Panc1 (cell line): ENCODE data around the gene CSF2RB. TPM values are rescaled to one million over a fixed set of nuclear protein-coding genes. Genes with fewer than 3 reads are reported as not detected.

ENCODE experiments used
- ATAC-seq: fragments of 200-7000 bp; cut with Tn5 transposase; 2 replicates; pipeline ENCODE4 v1.9.1; 2020; ENCODE audit warnings: mild to moderate bottlenecking, moderate library complexity
- BruUV-seq: library from RNA; stranded (reverse); fragments of 400-500 nt; replicated peaks from 2 replicates; lab custom pipeline; 2021; lab: Mats Ljungman, UMichigan
- CTCF ChIA-PET: fragments of 300-600 bp; sonication (Branson Sonifier 250); formaldehyde crosslinking; loops from one replicate; lab custom pipeline; 2022; ENCODE audit warnings: antibody characterized with exemption; lab: Charles Lee
- POLR2A ChIA-PET: fragments of 300-600 bp; sonication (Branson Sonifier 250); formaldehyde crosslinking; loops from one replicate; lab custom pipeline; 2022; ENCODE audit warnings: antibody characterized with exemption; lab: Charles Lee
- DNase-seq: peaks from one replicate; pipeline ENCODE4 v3.0.0-alpha.2; 2010; ENCODE audit warnings: low read depth, low spot score
- H3K27ac ChIP-seq: 2 replicates; pipeline ENCODE4 v1.5.1; 2011; ENCODE audit warnings: mild to moderate bottlenecking, low read length, inconsistent platforms
- H3K27me3 ChIP-seq: fragments of 200-500 bp; sonication (Bioruptor generic); 2 replicates; pipeline ENCODE4 v1.6.0; 2014; ENCODE audit warnings: low read length, inconsistent platforms; ENCODE audit not compliant: control insufficient read depth, insufficient read depth
- H3K36me3 ChIP-seq: fragments of 200-500 bp; sonication (Bioruptor generic); 2 replicates; pipeline ENCODE4 v1.5.1; 2014; ENCODE audit warnings: inconsistent platforms, mild to moderate bottlenecking, low read length, moderate library complexity; ENCODE audit not compliant: control insufficient read depth, insufficient read depth
- H3K4me1 ChIP-seq: 2 replicates; pipeline ENCODE4 v1.5.1; 2011; ENCODE audit warnings: inconsistent platforms, mild to moderate bottlenecking, low read length, moderate library complexity; ENCODE audit not compliant: control insufficient read depth, insufficient read depth
- H3K4me3 ChIP-seq, 2 experiments: 2 replicates each; pipeline ENCODE4 v1.5.1; 2011 to 2012; ENCODE audit warnings: low read depth in 2 of 2, low read length in 2 of 2, mild to moderate bottlenecking in 2 of 2, inconsistent platforms in 1 of 2, moderate library complexity in 1 of 2
- H3K9me3 ChIP-seq: fragments of 200-500 bp; sonication (Bioruptor generic); 2 replicates; pipeline ENCODE4 v1.5.1; 2014; ENCODE audit warnings: low read depth, mild to moderate bottlenecking, inconsistent platforms, low read length, moderate library complexity; ENCODE audit not compliant: control insufficient read depth, insufficient read depth
- POLR2AphosphoS5 ChIP-seq: IDR thresholded peaks from 2 replicates; pipeline ENCODE4 v1.6.1; 2012; ENCODE audit warnings: mild to moderate bottlenecking, low read depth, low read length, moderate library complexity
- SIN3A ChIP-seq: IDR thresholded peaks from 2 replicates; pipeline ENCODE4 v1.6.1; 2012; ENCODE audit warnings: low read depth, mild to moderate bottlenecking, low read length, moderate library complexity, borderline replicate concordance; ENCODE audit not compliant: insufficient read depth
- TCF7L2 ChIP-seq: IDR thresholded peaks from 2 replicates; pipeline ENCODE4 v1.6.1; 2011; ENCODE audit warnings: mild to moderate bottlenecking, low read depth, low read length, inconsistent platforms
- in situ Hi-C: cut with HindIII; loops from 2 replicates; pipeline ENCODE4 v1.10.0; 2016; ENCODE audit warnings: low sequenced_read_pairs, low pct_unique_long_range_greater_than_20kb
- intact Hi-C: fragments of 100-400 bp; cut with micrococcal nuclease; formaldehyde crosslinking; loops from one replicate; pipeline ENCODE4 v1.10.0; 2022; ENCODE audit not compliant: unreplicated experiment
- total RNA-seq: library from RNA; stranded (reverse); gene quantifications from one replicate; pipeline ENCODE4 v1.2.1, GENCODE V29; 2021; ENCODE audit not compliant: unreplicated experiment
- TF ChIP-seq, protein P1 (sequence below), 2 experiments: IDR thresholded peaks; 2 replicates each; pipeline ENCODE4 v1.6.1; 2011 to 2012; ENCODE audit warnings: low read depth in 2 of 2, control low read depth in 1 of 2, low read length in 1 of 2, mild to moderate bottlenecking in 1 of 2, moderate library complexity in 1 of 2; ENCODE audit not compliant: insufficient read depth in 1 of 2
- TF ChIP-seq, protein P2 (sequence below): fragments of 450-650 bp; IDR thresholded peaks from 2 replicates; pipeline ENCODE4 v1.5.1; 2017; ENCODE audit warnings: mild to moderate bottlenecking

CSF2RB gene
- total RNA-seq, 1 experiment from 2014 or later, result not detected

DNA sequence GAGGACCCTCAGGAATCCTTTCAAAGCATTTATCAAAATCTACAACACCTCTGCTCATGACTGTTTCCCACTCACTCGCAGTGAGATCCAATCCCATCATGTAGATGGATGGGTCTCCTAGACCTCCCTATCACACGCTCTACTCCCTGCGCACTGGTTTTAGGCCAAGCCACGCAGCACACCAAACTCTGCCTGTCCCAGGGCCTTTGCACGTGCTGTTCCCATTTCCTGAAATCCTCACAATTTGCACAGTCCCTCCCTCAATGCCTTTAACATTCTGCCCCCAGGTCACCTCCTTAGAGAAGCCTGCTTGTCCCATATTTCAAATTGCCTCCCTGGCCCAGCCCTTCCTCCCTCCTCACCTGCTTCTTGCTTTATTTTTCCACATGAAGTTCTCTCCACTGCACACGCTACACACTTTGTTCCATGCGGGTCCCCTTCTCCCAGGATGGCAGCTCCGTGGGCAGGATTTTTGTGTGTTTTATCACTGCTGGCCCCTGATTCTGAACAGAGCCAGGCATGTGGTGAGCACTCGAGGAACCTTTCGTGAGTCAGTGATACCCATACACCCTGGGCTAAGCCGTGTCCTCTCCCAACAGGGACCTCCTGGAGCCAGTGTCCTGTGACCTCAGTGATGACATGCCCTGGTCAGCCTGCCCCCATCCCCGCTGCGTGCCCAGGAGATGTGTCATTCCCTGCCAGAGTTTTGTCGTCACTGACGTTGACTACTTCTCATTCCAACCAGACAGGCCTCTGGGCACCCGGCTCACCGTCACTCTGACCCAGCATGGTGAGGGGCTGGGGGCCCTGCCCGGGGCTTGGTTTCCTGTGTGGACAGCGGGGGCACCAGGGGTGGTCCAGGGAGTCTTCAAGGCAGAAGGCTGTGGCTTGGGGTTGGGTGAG lies 12.2 kb downstream of the CSF2RB start:
- no peaks in the 10 kb centered on the region for H3K4me1 ChIP-seq
- DNase-seq (no peak), ATAC-seq (no peak)
- BruUV-seq, result no TSS peak
- H3K27me3 ChIP-seq, result no peaks in the 10 kb centered on the region
- ChIA-PET CTCF (no interaction called here), POLR2A (no interaction called here)
- H3K9me3 ChIP-seq, result no peaks in the 10 kb centered on the region
- TF ChIP-seq, protein P1, sequence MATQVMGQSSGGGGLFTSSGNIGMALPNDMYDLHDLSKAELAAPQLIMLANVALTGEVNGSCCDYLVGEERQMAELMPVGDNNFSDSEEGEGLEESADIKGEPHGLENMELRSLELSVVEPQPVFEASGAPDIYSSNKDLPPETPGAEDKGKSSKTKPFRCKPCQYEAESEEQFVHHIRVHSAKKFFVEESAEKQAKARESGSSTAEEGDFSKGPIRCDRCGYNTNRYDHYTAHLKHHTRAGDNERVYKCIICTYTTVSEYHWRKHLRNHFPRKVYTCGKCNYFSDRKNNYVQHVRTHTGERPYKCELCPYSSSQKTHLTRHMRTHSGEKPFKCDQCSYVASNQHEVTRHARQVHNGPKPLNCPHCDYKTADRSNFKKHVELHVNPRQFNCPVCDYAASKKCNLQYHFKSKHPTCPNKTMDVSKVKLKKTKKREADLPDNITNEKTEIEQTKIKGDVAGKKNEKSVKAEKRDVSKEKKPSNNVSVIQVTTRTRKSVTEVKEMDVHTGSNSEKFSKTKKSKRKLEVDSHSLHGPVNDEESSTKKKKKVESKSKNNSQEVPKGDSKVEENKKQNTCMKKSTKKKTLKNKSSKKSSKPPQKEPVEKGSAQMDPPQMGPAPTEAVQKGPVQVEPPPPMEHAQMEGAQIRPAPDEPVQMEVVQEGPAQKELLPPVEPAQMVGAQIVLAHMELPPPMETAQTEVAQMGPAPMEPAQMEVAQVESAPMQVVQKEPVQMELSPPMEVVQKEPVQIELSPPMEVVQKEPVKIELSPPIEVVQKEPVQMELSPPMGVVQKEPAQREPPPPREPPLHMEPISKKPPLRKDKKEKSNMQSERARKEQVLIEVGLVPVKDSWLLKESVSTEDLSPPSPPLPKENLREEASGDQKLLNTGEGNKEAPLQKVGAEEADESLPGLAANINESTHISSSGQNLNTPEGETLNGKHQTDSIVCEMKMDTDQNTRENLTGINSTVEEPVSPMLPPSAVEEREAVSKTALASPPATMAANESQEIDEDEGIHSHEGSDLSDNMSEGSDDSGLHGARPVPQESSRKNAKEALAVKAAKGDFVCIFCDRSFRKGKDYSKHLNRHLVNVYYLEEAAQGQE (IDR thresholded peaks at IDR 0.05; ENCODE audit: insufficient read depth in 1 of 2, low read depth in 2 of 2, low read length in 1 of 2), result no peak
- TF ChIP-seq SIN3A, result no peak
- TF ChIP-seq, protein P2, sequence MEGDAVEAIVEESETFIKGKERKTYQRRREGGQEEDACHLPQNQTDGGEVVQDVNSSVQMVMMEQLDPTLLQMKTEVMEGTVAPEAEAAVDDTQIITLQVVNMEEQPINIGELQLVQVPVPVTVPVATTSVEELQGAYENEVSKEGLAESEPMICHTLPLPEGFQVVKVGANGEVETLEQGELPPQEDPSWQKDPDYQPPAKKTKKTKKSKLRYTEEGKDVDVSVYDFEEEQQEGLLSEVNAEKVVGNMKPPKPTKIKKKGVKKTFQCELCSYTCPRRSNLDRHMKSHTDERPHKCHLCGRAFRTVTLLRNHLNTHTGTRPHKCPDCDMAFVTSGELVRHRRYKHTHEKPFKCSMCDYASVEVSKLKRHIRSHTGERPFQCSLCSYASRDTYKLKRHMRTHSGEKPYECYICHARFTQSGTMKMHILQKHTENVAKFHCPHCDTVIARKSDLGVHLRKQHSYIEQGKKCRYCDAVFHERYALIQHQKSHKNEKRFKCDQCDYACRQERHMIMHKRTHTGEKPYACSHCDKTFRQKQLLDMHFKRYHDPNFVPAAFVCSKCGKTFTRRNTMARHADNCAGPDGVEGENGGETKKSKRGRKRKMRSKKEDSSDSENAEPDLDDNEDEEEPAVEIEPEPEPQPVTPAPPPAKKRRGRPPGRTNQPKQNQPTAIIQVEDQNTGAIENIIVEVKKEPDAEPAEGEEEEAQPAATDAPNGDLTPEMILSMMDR, result no peak
- no peak for TF ChIP-seq TCF7L2
- TF ChIP-seq POLR2AphosphoS5, result no peak
- no peak overlapping the region for H3K27ac ChIP-seq
- no peaks in the 10 kb centered on the region for H3K36me3 ChIP-seq
- in situ Hi-C loops, result no loop called here
- intact Hi-C loops, result no loop called here
- no peak overlapping the region for H3K4me3 ChIP-seq

DNA sequence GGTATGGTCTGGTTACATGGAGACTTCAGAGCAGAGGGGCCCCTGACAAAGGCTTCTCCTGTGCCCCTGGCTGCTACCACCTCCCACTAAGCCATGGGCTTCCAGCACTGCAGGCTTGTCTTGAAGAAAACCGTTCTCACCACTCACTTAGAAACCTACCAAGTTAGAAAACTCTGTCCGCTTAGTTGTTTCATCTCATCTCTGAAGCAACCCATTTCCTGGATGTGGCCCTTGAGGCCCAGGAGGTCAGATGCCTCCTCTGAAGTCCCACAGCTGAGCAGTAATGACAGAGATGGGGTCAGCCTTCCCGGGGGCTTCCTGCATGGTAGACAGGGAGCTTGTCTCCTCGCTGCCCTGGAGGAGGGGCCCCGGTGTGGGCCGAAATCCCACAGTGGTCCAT lies 12.9 kb downstream of the CSF2RB start:
- no peak for TF ChIP-seq POLR2AphosphoS5
- TF ChIP-seq, protein P2, result no peak
- TF ChIP-seq TCF7L2, result no peak
- no peak for TF ChIP-seq SIN3A
- TF ChIP-seq, protein P1 (IDR thresholded peaks at IDR 0.05; ENCODE audit: insufficient read depth in 1 of 2, low read depth in 2 of 2, low read length in 1 of 2), result no peak
- no peak overlapping the region for H3K4me3 ChIP-seq
- no TSS peak for BruUV-seq
- ChIA-PET POLR2A (no interaction called here), CTCF (no interaction called here)
- in situ Hi-C loops (no loop called here), intact Hi-C loops (no loop called here)
- DNase-seq (no peak), ATAC-seq (no peak)
- H3K4me1 ChIP-seq, result no peaks in the 10 kb centered on the region
- no peak overlapping the region for H3K27ac ChIP-seq
- no peaks in the 10 kb centered on the region for H3K9me3 ChIP-seq
- H3K27me3 ChIP-seq, result no peaks in the 10 kb centered on the region
- H3K36me3 ChIP-seq, result no peaks in the 10 kb centered on the region
